Posterior vena cava (tissue), 2 donors: ENCODE measurements around the gene GADD45GIP1. TPM values are rescaled to one million over a fixed set of nuclear protein-coding genes. Genes with fewer than 3 reads are reported as not detected.
A peak's percentile ranks its signal among the peaks of the same experiment; 100 is the strongest.
"Not testable (repeated sequence)": the region's sequence is repeated elsewhere in the genome, so short reads cannot be mapped to it uniquely, and the experiment has no call there.

Experiments used
- DNase-seq: peaks from one replicate; pipeline ENCODE4 v3.0.0-alpha.2; 2020; ENCODE audit warnings: low spot score
- intact Hi-C, 2 donors: fragments of 100-400 bp; cut with DNase I; formaldehyde crosslinking; loops; one replicate each; pipeline versions ENCODE4 v1.14.1 to v1.14.2; 2022 to 2023
- total RNA-seq, 2 donors: library from RNA; stranded (reverse); fragmentation: NEBNext Ultra II Directional; extraction: Animal tissue kit (Norgen Biotek cat#: 25700); gene quantifications; one replicate each; pipeline ENCODE4 v1.2.1, GENCODE V29; 2021
- donor health status: DM: yes; HTN: yes; CAD: no.
- donor health status: DM: yes; HTN: yes; CAD: no.

Gene GADD45GIP1
- total RNA-seq, 2 donors from 2014 or later, result 18.1 to 20.7 TPM

GRCh38 chr19:12970070-12970820, 13.2 kb upstream of the GADD45GIP1 start:
- DNase-seq, result no peak
- intact Hi-C loops, result no loop called here

DNA sequence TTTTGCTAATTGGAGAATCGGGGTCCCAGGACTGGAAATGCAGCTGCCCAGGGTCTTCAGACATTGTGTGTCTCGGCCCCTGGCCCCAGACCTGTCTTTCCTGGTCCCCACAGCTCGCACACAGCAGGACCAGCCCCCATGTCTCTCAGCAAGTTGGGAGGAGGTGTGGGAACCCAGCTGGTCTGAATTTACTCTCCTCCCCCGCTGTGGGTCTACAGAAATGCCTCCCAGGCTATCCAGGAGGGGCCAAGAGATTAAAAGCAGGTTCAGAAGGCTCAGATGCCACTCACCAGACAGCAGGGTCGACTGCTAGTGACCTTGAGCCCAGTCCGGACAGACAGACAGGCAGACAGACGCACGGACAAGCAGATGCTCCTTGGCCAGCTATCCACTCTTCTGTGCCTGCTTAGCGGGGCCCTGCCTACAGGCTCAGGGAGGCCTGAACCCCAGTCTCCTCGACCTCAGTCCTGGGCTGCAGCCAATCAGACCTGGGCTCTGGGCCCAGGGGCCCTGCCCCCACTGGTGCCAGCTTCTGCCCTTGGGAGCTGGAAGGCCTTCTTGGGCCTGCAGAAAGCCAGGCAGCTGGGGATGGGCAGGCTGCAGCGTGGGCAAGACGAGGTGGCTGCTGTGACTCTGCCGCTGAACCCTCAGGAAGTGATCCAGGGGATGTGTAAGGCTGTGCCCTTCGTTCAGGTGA, 12.4 kb upstream of the GADD45GIP1 start, which contains the start of gene DAND5:
Gene DAND5, plus strand, starts transcription at position 285 of the 697 bp plus-strand sequence. Its CDS starts 85 bp downstream, at position 370.
- no peak for DNase-seq
- intact Hi-C loops, result no loop called here

GRCh38 chr19:12967907-12968306, 10.9 kb upstream of the GADD45GIP1 start:
- no peak for DNase-seq
- intact Hi-C loops, result no loop called here

GRCh38 chr19:12965812-12966135, 8.8 kb upstream of the GADD45GIP1 start:
- no peak for DNase-seq
- intact Hi-C loops, result no loop called here

GRCh38 chr19:12965017-12965811, 8.2 kb upstream of the GADD45GIP1 start:
- peak; percentile 93 for DNase-seq
- intact Hi-C loops, result no loop called here

DNA sequence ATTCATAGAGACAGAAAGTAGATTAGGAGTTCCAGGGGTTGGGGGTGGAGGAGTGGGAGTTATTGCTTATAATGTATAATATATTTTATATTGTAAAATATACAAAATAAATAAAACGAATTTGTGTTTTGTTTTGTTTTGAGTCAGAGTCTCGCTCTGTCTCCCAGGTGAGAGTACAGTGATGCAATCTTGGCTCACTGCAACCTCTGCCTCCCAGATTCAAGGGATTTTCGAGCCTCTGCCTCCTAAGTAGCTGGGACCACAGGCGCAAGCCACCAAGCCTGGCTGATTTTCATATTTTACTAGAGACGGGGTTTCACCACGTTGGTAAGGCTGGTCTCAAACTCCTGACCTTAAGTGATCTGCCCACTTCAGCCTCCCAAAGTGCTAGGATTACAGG, 2.5 kb upstream of the GADD45GIP1 start:
- intact Hi-C loops, result no loop called here
- DNase-seq, result no peak

DNA sequence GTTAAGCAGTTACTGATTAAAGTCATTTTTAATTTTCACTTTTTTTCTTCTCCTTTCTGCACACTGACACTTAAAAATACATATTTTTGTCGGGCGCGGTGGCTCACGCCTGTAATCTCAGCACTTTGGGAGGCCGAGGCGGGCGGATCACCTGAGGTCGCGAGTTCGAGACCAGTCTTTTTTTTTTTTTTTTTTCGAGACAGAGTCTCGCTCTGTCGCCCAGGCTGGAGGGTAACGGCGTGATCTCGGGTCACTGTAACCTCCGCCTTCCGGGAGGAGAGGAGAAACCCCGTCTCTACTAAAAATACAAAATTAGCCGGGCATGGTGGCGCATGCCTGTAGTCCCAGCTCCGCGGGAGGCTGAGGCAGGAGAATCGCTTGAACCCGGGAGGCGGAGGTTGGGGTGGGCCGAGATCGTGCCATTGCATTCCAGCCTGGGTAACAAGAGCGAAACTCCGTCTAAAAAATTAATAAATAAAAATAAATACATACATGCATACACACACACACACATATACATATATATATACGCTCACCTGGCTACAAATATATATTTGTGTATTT, 448 bp upstream of the GADD45GIP1 start:
- DNase-seq, intact Hi-C loops: not testable (repeated sequence)

GRCh38 chr19:12955996-12956395, 1.0 kb downstream of the GADD45GIP1 start:
- DNase-seq, result no peak
- intact Hi-C loops, result no loop called here

DNA sequence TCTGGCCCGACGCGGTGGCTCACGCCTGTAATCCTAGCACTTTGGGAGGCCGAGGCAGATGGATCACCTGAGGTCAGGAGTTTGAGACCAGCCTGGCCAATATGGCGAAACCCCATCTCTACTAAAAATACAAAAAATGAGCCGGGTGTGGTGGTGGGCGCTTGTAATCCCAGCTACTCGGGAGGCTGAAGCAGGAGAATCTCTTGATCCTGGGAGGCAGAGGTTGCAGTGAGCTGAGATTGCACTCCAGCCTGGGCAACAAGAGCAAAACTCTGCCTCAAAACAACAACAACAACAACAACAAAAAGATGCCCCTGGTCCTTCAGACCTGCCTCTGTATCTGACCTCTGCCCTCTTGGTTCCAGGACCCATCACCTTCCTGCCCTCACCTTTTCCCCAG, 1.4 kb downstream of the GADD45GIP1 start:
- intact Hi-C loops, DNase-seq: not testable (repeated sequence)

- DNase-seq, result no peak
- intact Hi-C loops, result no loop called here
Measured at GRCh38 chr19:12954612-12954962, 2.4 kb downstream of the GADD45GIP1 start.

GRCh38 chr19:12953799-12954611, 3.0 kb downstream of the GADD45GIP1 start:
- peak; percentile 73 for DNase-seq
- intact Hi-C loops, result no loop called here

- peak; percentile 74 for DNase-seq
- intact Hi-C loops, result no loop called here
Measured at GRCh38 chr19:12953138-12953798, 3.8 kb downstream of the GADD45GIP1 start.

GRCh38 chr19:12952488-12953137, 4.4 kb downstream of the GADD45GIP1 start:
- intact Hi-C loops, result no loop called here
- peak; percentile 81 for DNase-seq

- DNase-seq, intact Hi-C loops: not testable (repeated sequence)
Measured at GRCh38 chr19:12952050-12952449, 5.0 kb downstream of the GADD45GIP1 start.

- intact Hi-C loops, result loop anchor here in 1 of 2 donors (2.0 kb wide), 1 partner anchor 61 kb away; no protein-coding TSS in a partner anchor
- no peak for DNase-seq
Measured at GRCh38 chr19:12949363-12950283, 7.4 kb downstream of the GADD45GIP1 start.

DNA sequence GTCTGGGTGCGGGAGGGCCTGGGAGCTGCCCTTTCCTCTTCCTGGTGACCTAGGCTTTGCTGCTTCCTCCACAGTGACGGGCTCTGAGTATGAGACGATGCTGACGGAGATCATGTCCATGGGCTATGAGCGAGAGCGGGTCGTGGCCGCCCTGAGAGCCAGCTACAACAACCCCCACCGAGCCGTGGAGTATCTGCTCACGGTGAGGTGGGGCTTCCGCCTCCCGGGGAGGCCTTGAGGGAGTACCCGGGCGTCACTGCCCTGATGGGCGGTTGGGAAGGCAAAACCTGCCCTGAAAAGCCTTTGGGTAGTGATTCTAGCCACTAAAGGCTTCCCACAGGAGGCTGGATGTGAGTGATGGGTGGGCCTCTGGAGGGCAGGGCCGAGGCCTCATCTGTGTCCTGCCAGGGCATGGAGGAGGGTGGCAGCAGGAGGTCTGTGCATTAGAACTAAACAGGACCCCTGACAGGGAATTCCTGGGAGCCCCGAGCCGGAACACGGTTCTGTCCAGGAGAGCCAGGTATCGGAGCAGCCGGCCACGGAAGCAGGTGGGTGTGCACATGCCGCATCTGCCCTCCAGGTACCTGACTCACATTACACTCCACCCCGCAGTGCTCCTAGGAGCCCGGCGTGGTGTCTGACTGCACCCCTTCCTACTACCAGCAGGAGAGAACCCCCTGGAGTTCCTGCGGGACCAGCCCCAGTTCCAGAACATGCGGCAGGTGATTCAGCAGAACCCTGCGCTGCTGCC, 8.2 kb downstream of the GADD45GIP1 start:
- intact Hi-C loops, result no loop called here
- no peak for DNase-seq
